Mesendoderm (in vitro differentiated cells): ENCODE measurements around the gene TMEM232.
"Not testable (repeated sequence)": the region's sequence is repeated elsewhere in the genome, so short reads cannot be mapped to it uniquely, and the experiment has no call there.

Source experiments
- DNase-seq: peaks from one replicate; pipeline ENCODE4 v3.0.0; 2013
- H2AK5ac ChIP-seq: 2 replicates; pipeline ENCODE4 v1.6.1; 2013; ENCODE audit warnings: low read length, inconsistent platforms
- H2BK120ac ChIP-seq: 2 replicates; pipeline ENCODE4 v1.6.1; 2013; ENCODE audit warnings: low read depth, mild to moderate bottlenecking, low read length, moderate library complexity, mixed read lengths
- H2BK15ac ChIP-seq: replicated peaks from 2 replicates; pipeline ENCODE4 v1.6.1; 2013; ENCODE audit warnings: low read depth, mild to moderate bottlenecking, moderate library complexity
- H2BK5ac ChIP-seq: 2 replicates; pipeline ENCODE4 v1.6.1; 2013; ENCODE audit warnings: low read length, inconsistent platforms
- H3K18ac ChIP-seq: 2 replicates; pipeline ENCODE4 v1.6.1; 2013; ENCODE audit warnings: mild to moderate bottlenecking, low read length, mixed read lengths
- H3K23ac ChIP-seq: one replicate; pipeline ENCODE4 v1.6.1; 2013; ENCODE audit warnings: low read length
- H3K27ac ChIP-seq: 2 replicates; pipeline ENCODE4 v1.5.1; 2013; ENCODE audit warnings: low read depth, mild to moderate bottlenecking, inconsistent platforms, low read length, moderate library complexity
- H3K27me3 ChIP-seq: 2 replicates; pipeline ENCODE4 v1.6.1; 2013; ENCODE audit warnings: low read length, control low read depth, mild to moderate bottlenecking, inconsistent platforms; ENCODE audit not compliant: insufficient read depth, poor library complexity
- H3K36me3 ChIP-seq: 2 replicates; pipeline ENCODE4 v1.6.1; 2013; ENCODE audit warnings: low read length, inconsistent platforms; ENCODE audit not compliant: control insufficient read depth, insufficient read depth
- H3K4ac ChIP-seq: one replicate; pipeline ENCODE4 v1.6.1; 2013; ENCODE audit warnings: low read depth, mild to moderate bottlenecking, low read length, moderate library complexity
- H3K4me1 ChIP-seq: 2 replicates; pipeline ENCODE4 v1.6.1; 2013; ENCODE audit warnings: low read depth, low read length, inconsistent platforms; ENCODE audit not compliant: control insufficient read depth
- H3K4me2 ChIP-seq: 2 replicates; pipeline ENCODE4 v1.6.1; 2013; ENCODE audit warnings: low read length
- H3K4me3 ChIP-seq: 2 replicates; pipeline ENCODE4 v1.5.1; 2013; ENCODE audit warnings: mild to moderate bottlenecking, low read length
- H3K56ac ChIP-seq: one replicate; pipeline ENCODE4 v1.6.1; 2013; ENCODE audit warnings: low read length
- H3K79me1 ChIP-seq: 2 replicates; pipeline ENCODE4 v1.6.1; 2013; ENCODE audit warnings: low read length, inconsistent platforms
- H3K79me2 ChIP-seq: 2 replicates; pipeline ENCODE4 v1.6.1; 2013; ENCODE audit warnings: mild to moderate bottlenecking, low read length; ENCODE audit not compliant: control insufficient read depth, insufficient read depth
- H3K9ac ChIP-seq: 2 replicates; pipeline ENCODE4 v1.6.1; 2013; ENCODE audit warnings: low read length, inconsistent platforms
- H4K5ac ChIP-seq: one replicate; pipeline ENCODE4 v1.6.1; 2013; ENCODE audit warnings: low read length
- H4K8ac ChIP-seq: one replicate; pipeline ENCODE4 v1.6.1; 2013; ENCODE audit warnings: low read depth, mild to moderate bottlenecking, control low read depth, low read length, moderate library complexity
- WGBS: extraction: QIAGEN DNeasy Blood & Tissue Kit; methylation state at CpG from one replicate; pipeline ENCODE4 v1.1.7; 2013; ENCODE audit warnings: low lambda C conversion rate, missing lambda C conversion rate; ENCODE audit not compliant: insufficient coverage; ENCODE audit errors: extremely low coverage; 5-methylcytosine and 5-hydroxymethylcytosine counted together

The TMEM232 gene

GRCh38 chr5:110738812-110739651, 12.6 kb upstream of the TMEM232 start, which contains the start of gene SLC25A46:
Gene SLC25A46, plus strand, starts transcription at chr5:110739007. Its CDS starts 113 bp downstream, at chr5:110739120.
- H3K27ac ChIP-seq, result peak within 1 kb of the TSS; percentile 59
- no peak within 1 kb of the TSS for H3K4ac ChIP-seq
- H3K23ac ChIP-seq, result no peak within 1 kb of the TSS
- no peaks in the 10 kb centered on the region for H3K27me3 ChIP-seq
- peak within 1 kb of the TSS; percentile 90 for H3K56ac ChIP-seq
- DNase-seq, result peak; percentile 96
- H4K5ac ChIP-seq, result no peak within 1 kb of the TSS
- peak within 1 kb of the TSS; percentile 57 for H3K18ac ChIP-seq
- no peak within 1 kb of the TSS for H2BK15ac ChIP-seq
- WGBS, result no CpG with 5 or more reads among the region's 62 CpGs
- no peaks in the 10 kb centered on the region for H3K79me2 ChIP-seq
- H3K4me3 ChIP-seq, result peak within 1 kb of the TSS; percentile 80
- peak within 1 kb of the TSS; percentile 80 for H3K9ac ChIP-seq
- no peaks in the 10 kb centered on the region for H3K36me3 ChIP-seq
- no peak within 1 kb of the TSS for H4K8ac ChIP-seq
- H3K79me1 ChIP-seq, result no peaks in the 10 kb centered on the region
- H2BK120ac ChIP-seq, result no peak within 1 kb of the TSS
- H3K4me1 ChIP-seq, result no peaks in the 10 kb centered on the region
- no peak within 1 kb of the TSS for H2AK5ac ChIP-seq
- H3K4me2 ChIP-seq, result peak within 1 kb of the TSS; percentile 81
- no peak within 1 kb of the TSS for H2BK5ac ChIP-seq

DNA sequence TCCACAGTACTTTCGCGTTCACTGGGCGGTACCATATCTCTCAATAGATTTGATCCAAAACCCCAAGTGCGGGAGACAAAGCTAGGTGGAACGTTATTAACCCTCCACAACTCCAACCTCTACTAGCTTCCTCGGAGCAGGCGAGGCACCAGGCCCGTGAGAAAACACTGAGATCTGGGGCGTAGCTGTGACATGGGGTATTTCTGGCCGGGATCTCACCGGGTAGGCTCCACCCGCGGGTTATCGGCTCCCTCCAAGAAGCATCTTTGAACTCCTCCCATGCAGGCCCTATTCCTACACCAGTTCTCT, 12.0 kb upstream of the TMEM232 start:
- H3K79me1 ChIP-seq, result no peaks in the 10 kb centered on the region
- peak overlapping the region; percentile 71 for H3K9ac ChIP-seq
- no peak overlapping the region for H2BK5ac ChIP-seq
- H3K27ac ChIP-seq, result no peak overlapping the region
- H3K4me1 ChIP-seq, result no peaks in the 10 kb centered on the region
- H3K27me3 ChIP-seq, result no peaks in the 10 kb centered on the region
- H3K4me2 ChIP-seq, result peak overlapping the region; percentile 81
- H3K79me2 ChIP-seq, result no peaks in the 10 kb centered on the region
- peak overlapping the region; percentile 80 for H3K4me3 ChIP-seq
- no CpG with 5 or more reads among the region's 14 CpGs for WGBS
- no peak overlapping the region for H3K4ac ChIP-seq
- H4K8ac ChIP-seq, result no peak overlapping the region
- no peak overlapping the region for H3K18ac ChIP-seq
- peak overlapping the region; percentile 86 for H3K56ac ChIP-seq
- no peak overlapping the region for H2AK5ac ChIP-seq
- no peaks in the 10 kb centered on the region for H3K36me3 ChIP-seq
- no peak for DNase-seq
- no peak overlapping the region for H2BK120ac ChIP-seq
- no peak overlapping the region for H2BK15ac ChIP-seq
- no peak overlapping the region for H4K5ac ChIP-seq
- H3K23ac ChIP-seq, result no peak overlapping the region

- no CpG with 5 or more reads among the region's 3 CpGs for WGBS
- H3K23ac ChIP-seq, result no peak overlapping the region
- H2BK15ac ChIP-seq, result no peak overlapping the region
- H3K9ac ChIP-seq, result no peak overlapping the region
- no peak overlapping the region for H3K18ac ChIP-seq
- no peak overlapping the region for H2AK5ac ChIP-seq
- H3K79me2 ChIP-seq, result no peaks in the 10 kb centered on the region
- no peak overlapping the region for H4K8ac ChIP-seq
- no peak overlapping the region for H4K5ac ChIP-seq
- no peak overlapping the region for H3K4ac ChIP-seq
- DNase-seq, result no peak
- no peaks in the 10 kb centered on the region for H3K4me1 ChIP-seq
- no peaks in the 10 kb centered on the region for H3K79me1 ChIP-seq
- no peaks in the 10 kb centered on the region for H3K27me3 ChIP-seq
- H3K27ac ChIP-seq, result no peak overlapping the region
- H2BK5ac ChIP-seq, result no peak overlapping the region
- H3K4me3 ChIP-seq, result no peak overlapping the region
- H2BK120ac ChIP-seq, result no peak overlapping the region
- no peaks in the 10 kb centered on the region for H3K36me3 ChIP-seq
- H3K4me2 ChIP-seq, result no peak overlapping the region
- no peak overlapping the region for H3K56ac ChIP-seq
Observed at GRCh38 chr5:110736753-110737152, 10.3 kb upstream of the TMEM232 start.

- no peak overlapping the region for H3K27ac ChIP-seq
- H2BK15ac ChIP-seq, result no peak overlapping the region
- no peaks in the 10 kb centered on the region for H3K36me3 ChIP-seq
- no peaks in the 10 kb centered on the region for H3K4me1 ChIP-seq
- no peak overlapping the region for H2BK120ac ChIP-seq
- no peak overlapping the region for H4K8ac ChIP-seq
- H3K27me3 ChIP-seq, result no peaks in the 10 kb centered on the region
- no peak overlapping the region for H3K23ac ChIP-seq
- no peak overlapping the region for H3K4ac ChIP-seq
- no peak overlapping the region for H3K18ac ChIP-seq
- H3K56ac ChIP-seq, result no peak overlapping the region
- H2BK5ac ChIP-seq, result no peak overlapping the region
- no peak for DNase-seq
- no peaks in the 10 kb centered on the region for H3K79me2 ChIP-seq
- no peak overlapping the region for H3K9ac ChIP-seq
- H3K79me1 ChIP-seq, result no peaks in the 10 kb centered on the region
- no peak overlapping the region for H3K4me2 ChIP-seq
- H3K4me3 ChIP-seq, result no peak overlapping the region
- WGBS, result no CpG with 5 or more reads among the region's 1 CpG
- no peak overlapping the region for H2AK5ac ChIP-seq
- no peak overlapping the region for H4K5ac ChIP-seq
Observed at GRCh38 chr5:110735556-110735955, 9.1 kb upstream of the TMEM232 start.

DNA sequence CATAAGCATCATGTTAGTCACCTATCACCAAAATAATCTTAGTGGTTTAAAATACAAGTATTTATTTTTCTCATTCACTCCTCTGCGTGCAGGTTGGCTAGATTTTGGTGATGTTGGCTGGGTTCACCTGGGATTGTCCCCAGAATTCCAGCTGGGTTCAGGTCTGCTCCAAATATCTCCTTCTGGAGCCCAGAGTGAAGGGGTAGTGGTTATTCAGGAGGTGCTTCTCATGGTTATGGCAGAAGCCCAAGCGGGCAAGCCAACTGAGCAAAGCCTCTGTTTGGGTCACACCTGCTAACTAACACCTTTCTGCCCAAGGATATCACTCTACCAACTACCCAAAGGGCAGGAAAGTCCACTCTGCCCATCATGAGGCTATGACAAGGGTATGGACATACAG, 7.6 kb upstream of the TMEM232 start:
- Histone ChIP-seq H4K8ac (no peak overlapping the region), H3K27ac (no peak overlapping the region), H3K56ac (no peak overlapping the region), H3K4me2 (no peak overlapping the region), H3K79me2 (no peaks in the 10 kb centered on the region), H3K79me1 (no peaks in the 10 kb centered on the region), H3K23ac (no peak overlapping the region), H3K18ac (no peak overlapping the region), H2AK5ac (no peak overlapping the region), H2BK120ac (no peak overlapping the region), H3K4me1 (no peaks in the 10 kb centered on the region), H3K27me3 (no peaks in the 10 kb centered on the region), H3K4me3 (no peak overlapping the region), H3K9ac (no peak overlapping the region), H3K36me3 (no peaks in the 10 kb centered on the region), H4K5ac (no peak overlapping the region), H3K4ac (no peak overlapping the region), H2BK15ac (no peak overlapping the region), H2BK5ac (no peak overlapping the region)
- no peak for DNase-seq
- no CpG with 5 or more reads among the region's 2 CpGs for WGBS

- H3K4me3 ChIP-seq, result not testable (repeated sequence)
Observed at GRCh38 chr5:110731499-110731898, 5.0 kb upstream of the TMEM232 start.

More at GRCh38 chr5:110731499-110731898, 5.0 kb upstream of the TMEM232 start:
- H3K9ac ChIP-seq, H3K79me2 ChIP-seq, H3K27ac ChIP-seq, H4K5ac ChIP-seq, H2BK120ac ChIP-seq, H3K18ac ChIP-seq, H3K27me3 ChIP-seq, DNase-seq, H4K8ac ChIP-seq, H2BK15ac ChIP-seq, H3K23ac ChIP-seq, H2AK5ac ChIP-seq, H3K4me2 ChIP-seq, H3K36me3 ChIP-seq, H3K56ac ChIP-seq, H2BK5ac ChIP-seq, H3K4me1 ChIP-seq, H3K79me1 ChIP-seq, H3K4ac ChIP-seq: not testable (repeated sequence)
- no CpG with 5 or more reads among the region's 2 CpGs for WGBS
